GM12878 (cell line): ENCODE data around the gene SPAG16.

Source experiments
- BHLHE40 ChIP-seq, 2 experiments: fragments of 450-650 bp in 1 of 2; IDR thresholded peaks; 2 replicates each; pipeline ENCODE4 v1.6.1; 2011 to 2017; ENCODE audit warnings: low read depth in 2 of 2, borderline replicate concordance in 1 of 2, improper control_type of control experiment in 1 of 2, low read length in 1 of 2, mild to moderate bottlenecking in 1 of 2
- CHD1 ChIP-seq: IDR thresholded peaks from 2 replicates; pipeline ENCODE4 v1.6.1; 2012; ENCODE audit warnings: low read depth, low read length, improper control_type of control experiment
- CREM ChIP-seq: IDR thresholded peaks from 2 replicates; pipeline ENCODE4 v1.6.1; 2014; ENCODE audit warnings: antibody characterized with exemption, low read depth
- NR2C2 ChIP-seq: IDR thresholded peaks from 2 replicates; pipeline ENCODE4 v1.6.1; 2011; ENCODE audit warnings: borderline replicate concordance, low read depth; ENCODE audit not compliant: control insufficient read depth, insufficient read length
- POLR2A ChIP-seq: IDR thresholded peaks from 2 replicates; pipeline ENCODE4 v1.6.1; 2011; ENCODE audit warnings: low read depth, mild to moderate bottlenecking, low read length
- POLR2AphosphoS5 ChIP-seq: IDR thresholded peaks from 2 replicates; pipeline ENCODE4 v1.6.1; 2011; ENCODE audit warnings: mild to moderate bottlenecking, low read length, inconsistent platforms
- SP1 ChIP-seq: IDR thresholded peaks from one replicate; pipeline ENCODE4 v1.6.1; 2011; ENCODE audit warnings: low read depth, low read length
- TF ChIP-seq, protein P1 (sequence below): IDR thresholded peaks from 2 replicates; pipeline ENCODE4 v1.6.1; 2012; ENCODE audit warnings: low read depth, low read length, improper control_type of control experiment
- TF ChIP-seq, protein P2 (sequence below), 3 experiments: IDR thresholded peaks in 2 of 3; conservative IDR thresholded peaks in 1 of 3; 2 replicates each; pipeline ENCODE4 v1.5.1; 2011; ENCODE audit warnings: low read depth in 3 of 3, low read length in 3 of 3, mild to moderate bottlenecking in 3 of 3, control low read depth in 2 of 3, moderate library complexity in 2 of 3, inconsistent platforms in 1 of 3, mixed read lengths in 1 of 3; ENCODE audit not compliant: control insufficient read depth in 2 of 3, insufficient read depth in 1 of 3; ENCODE audit errors: extremely low read depth in 1 of 3
- TF ChIP-seq, protein P3 (sequence below): IDR thresholded peaks from 2 replicates; pipeline ENCODE4 v1.6.1; 2011; ENCODE audit warnings: low read depth, low read length, improper control_type of control experiment, borderline replicate concordance
- TF ChIP-seq, protein P4 (sequence below): fragments of 450-650 bp; conservative IDR thresholded peaks from 2 replicates; pipeline ENCODE4 v1.6.1; 2017; ENCODE audit warnings: mild to moderate bottlenecking, moderate library complexity
- TF ChIP-seq, protein P5 (sequence below): IDR thresholded peaks from 2 replicates; pipeline ENCODE4 v1.6.1; 2011; ENCODE audit warnings: mild to moderate bottlenecking, low read depth, low read length, moderate library complexity; ENCODE audit not compliant: insufficient replicate concordance

DNA sequence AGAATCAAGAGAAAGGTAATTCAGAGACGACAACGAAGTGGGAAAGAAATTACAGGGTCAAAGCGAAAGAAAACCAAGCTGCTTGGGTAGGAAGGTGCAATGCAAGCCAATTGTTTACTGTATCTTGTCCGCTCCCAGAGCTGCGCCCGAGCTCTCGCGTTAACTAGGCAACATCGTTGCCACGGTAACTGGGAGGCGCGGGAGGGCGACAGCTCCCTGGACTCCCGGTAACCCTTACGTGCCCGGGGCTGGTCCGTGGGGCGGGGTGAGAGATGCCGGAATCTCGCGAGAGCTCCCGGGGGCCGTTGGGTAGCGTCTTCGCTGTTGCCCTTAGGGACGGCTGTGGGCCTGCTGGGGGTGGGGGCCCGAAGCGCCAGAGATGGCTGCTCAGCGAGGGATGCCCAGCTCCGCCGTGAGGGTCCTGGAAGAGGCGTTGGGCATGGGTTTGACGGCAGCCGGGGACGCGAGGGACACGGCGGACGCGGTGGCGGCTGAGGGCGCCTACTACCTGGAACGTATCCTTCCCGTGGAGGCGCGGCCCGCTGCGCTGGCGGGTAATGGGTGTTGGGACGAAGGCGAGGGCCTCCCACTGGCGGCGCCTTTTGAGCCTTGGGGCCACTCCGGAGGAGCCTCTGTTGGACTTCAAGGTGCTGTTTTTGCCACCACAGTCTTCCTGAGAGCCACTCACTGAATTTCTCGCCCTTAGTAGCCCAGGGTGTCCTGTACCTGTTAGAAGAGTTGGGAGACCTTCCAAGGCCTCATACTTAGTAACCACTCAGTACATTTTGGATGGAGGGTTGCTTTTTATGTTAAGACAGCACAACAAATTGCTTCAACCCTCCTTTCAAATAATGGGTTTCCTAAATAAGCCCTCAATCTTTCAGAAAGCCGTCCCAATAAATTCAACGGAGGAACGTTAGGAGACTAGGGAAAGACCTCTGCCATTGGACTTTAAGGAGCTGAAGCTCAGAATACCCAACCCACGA, at the start of gene SPAG16:
- TF ChIP-seq NR2C2 (no peak), POLR2AphosphoS5 (peak; percentile 72), SP1 (peak; percentile 39), POLR2A (peak; percentile 83), CREM (no peak; the same call in 1 of the 2 replicates), BHLHE40 (IDR thresholded peaks at IDR 0.05; ENCODE audit: borderline replicate concordance in 1 of 2, low read depth in 2 of 2, low read length in 1 of 2) (peak in 1 of 2 experiments; percentile 51; a peak in 2 of 4 replicates), CHD1 (no peak)
- TF ChIP-seq, protein P1, sequence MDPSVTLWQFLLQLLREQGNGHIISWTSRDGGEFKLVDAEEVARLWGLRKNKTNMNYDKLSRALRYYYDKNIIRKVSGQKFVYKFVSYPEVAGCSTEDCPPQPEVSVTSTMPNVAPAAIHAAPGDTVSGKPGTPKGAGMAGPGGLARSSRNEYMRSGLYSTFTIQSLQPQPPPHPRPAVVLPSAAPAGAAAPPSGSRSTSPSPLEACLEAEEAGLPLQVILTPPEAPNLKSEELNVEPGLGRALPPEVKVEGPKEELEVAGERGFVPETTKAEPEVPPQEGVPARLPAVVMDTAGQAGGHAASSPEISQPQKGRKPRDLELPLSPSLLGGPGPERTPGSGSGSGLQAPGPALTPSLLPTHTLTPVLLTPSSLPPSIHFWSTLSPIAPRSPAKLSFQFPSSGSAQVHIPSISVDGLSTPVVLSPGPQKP: no peak
- TF ChIP-seq, protein P2, sequence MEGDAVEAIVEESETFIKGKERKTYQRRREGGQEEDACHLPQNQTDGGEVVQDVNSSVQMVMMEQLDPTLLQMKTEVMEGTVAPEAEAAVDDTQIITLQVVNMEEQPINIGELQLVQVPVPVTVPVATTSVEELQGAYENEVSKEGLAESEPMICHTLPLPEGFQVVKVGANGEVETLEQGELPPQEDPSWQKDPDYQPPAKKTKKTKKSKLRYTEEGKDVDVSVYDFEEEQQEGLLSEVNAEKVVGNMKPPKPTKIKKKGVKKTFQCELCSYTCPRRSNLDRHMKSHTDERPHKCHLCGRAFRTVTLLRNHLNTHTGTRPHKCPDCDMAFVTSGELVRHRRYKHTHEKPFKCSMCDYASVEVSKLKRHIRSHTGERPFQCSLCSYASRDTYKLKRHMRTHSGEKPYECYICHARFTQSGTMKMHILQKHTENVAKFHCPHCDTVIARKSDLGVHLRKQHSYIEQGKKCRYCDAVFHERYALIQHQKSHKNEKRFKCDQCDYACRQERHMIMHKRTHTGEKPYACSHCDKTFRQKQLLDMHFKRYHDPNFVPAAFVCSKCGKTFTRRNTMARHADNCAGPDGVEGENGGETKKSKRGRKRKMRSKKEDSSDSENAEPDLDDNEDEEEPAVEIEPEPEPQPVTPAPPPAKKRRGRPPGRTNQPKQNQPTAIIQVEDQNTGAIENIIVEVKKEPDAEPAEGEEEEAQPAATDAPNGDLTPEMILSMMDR (IDR thresholded peaks at IDR 0.05 in 2 of 3, conservative IDR thresholded peaks at IDR 0.05 in 1 of 3; ENCODE audit: control insufficient read depth in 2 of 3, extremely low read depth in 1 of 3, insufficient read depth in 1 of 3, low read depth in 3 of 3, low read length in 3 of 3): no peak
- TF ChIP-seq, protein P3, sequence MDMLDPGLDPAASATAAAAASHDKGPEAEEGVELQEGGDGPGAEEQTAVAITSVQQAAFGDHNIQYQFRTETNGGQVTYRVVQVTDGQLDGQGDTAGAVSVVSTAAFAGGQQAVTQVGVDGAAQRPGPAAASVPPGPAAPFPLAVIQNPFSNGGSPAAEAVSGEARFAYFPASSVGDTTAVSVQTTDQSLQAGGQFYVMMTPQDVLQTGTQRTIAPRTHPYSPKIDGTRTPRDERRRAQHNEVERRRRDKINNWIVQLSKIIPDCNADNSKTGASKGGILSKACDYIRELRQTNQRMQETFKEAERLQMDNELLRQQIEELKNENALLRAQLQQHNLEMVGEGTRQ: no peak
- TF ChIP-seq, protein P4, sequence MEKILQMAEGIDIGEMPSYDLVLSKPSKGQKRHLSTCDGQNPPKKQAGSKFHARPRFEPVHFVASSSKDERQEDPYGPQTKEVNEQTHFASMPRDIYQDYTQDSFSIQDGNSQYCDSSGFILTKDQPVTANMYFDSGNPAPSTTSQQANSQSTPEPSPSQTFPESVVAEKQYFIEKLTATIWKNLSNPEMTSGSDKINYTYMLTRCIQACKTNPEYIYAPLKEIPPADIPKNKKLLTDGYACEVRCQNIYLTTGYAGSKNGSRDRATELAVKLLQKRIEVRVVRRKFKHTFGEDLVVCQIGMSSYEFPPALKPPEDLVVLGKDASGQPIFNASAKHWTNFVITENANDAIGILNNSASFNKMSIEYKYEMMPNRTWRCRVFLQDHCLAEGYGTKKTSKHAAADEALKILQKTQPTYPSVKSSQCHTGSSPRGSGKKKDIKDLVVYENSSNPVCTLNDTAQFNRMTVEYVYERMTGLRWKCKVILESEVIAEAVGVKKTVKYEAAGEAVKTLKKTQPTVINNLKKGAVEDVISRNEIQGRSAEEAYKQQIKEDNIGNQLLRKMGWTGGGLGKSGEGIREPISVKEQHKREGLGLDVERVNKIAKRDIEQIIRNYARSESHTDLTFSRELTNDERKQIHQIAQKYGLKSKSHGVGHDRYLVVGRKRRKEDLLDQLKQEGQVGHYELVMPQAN: peak; percentile 94
- TF ChIP-seq, protein P5, sequence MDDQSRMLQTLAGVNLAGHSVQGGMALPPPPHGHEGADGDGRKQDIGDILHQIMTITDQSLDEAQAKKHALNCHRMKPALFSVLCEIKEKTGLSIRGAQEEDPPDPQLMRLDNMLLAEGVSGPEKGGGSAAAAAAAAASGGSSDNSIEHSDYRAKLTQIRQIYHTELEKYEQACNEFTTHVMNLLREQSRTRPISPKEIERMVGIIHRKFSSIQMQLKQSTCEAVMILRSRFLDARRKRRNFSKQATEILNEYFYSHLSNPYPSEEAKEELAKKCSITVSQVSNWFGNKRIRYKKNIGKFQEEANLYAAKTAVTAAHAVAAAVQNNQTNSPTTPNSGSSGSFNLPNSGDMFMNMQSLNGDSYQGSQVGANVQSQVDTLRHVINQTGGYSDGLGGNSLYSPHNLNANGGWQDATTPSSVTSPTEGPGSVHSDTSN: no peak
